ENCODE results near the gene SDK2. TPM values are rescaled to one million over a fixed set of nuclear protein-coding genes. Genes with fewer than 3 reads are reported as not detected.
A peak's percentile ranks its signal among the peaks of the same experiment; 100 is the strongest.

SDK2 gene
- total and polyA plus RNA-seq, 4 experiments from 2014 or later: 0.49 to 2.9 (median 2.2) TPM; not detected in 1

GRCh38 chr17:73513426-73513825, 130.8 kb downstream of the SDK2 start:
- Mint-ChIP-seq H3K9me3 (peaks cover 0 to 2% (median 0%) of the 10 kb centered on the region in 8 donors), H3K4me3 (no peak overlapping the region), H3K36me3 (no peaks in the 10 kb centered on the region), H3K27ac (no peak overlapping the region), H3K27me3 (peaks cover 0 to 2% of the 10 kb centered on the region in 2 donors), H3K4me1 (peaks cover 0 to 3% (median 0%) of the 10 kb centered on the region in 4 donors)
- no peaks in the 10 kb centered on the region for H3K27me3 ChIP-seq (ENCODE audit: insufficient read depth, low read length)
- H3K36me3 ChIP-seq (ENCODE audit: insufficient read depth, low read length): no peaks in the 10 kb centered on the region
- H3K4me3 ChIP-seq (ENCODE audit: low read length in 2 of 2): no peak overlapping the region
- DNase-seq: no peak
- no peaks in the 10 kb centered on the region for H3K9me3 ChIP-seq (ENCODE audit: control insufficient read depth in 1 of 2, low read length in 2 of 2)
- POLR2A ChIA-PET (ENCODE audit: partially characterized antibody): no interaction called here
- H3K4me1 ChIP-seq (ENCODE audit: insufficient read depth, low read length): no peaks in the 10 kb centered on the region
- intact Hi-C loops (cut with micrococcal nuclease): no loop called here
- H3K27ac ChIP-seq (ENCODE audit: low read depth, low read length): no peak overlapping the region
- CTCF ChIA-PET (ENCODE audit: partially characterized antibody): interaction anchor here (1.3 kb wide), 1 partner anchor 9 kb away, joined by 4 read pairs; no protein-coding TSS in a partner anchor

- Mint-ChIP-seq H3K27me3 (peaks cover 0 to 2% of the 10 kb centered on the region in 2 donors), H3K4me1 (peaks cover 0 to 3% (median 0%) of the 10 kb centered on the region in 4 donors), H3K27ac (peak overlapping the region in 1 of 7 donors; percentile 8), H3K36me3 (no peaks in the 10 kb centered on the region), H3K4me3 (no peak overlapping the region), H3K9me3 (peaks cover 0 to 2% (median 0%) of the 10 kb centered on the region in 8 donors)
- Histone ChIP-seq H3K4me3 (ENCODE audit: low read length in 2 of 2) (no peak overlapping the region), H3K27me3 (ENCODE audit: insufficient read depth, low read length) (no peaks in the 10 kb centered on the region), H3K36me3 (ENCODE audit: insufficient read depth, low read length) (no peaks in the 10 kb centered on the region), H3K4me1 (ENCODE audit: insufficient read depth, low read length) (no peaks in the 10 kb centered on the region), H3K9me3 (ENCODE audit: control insufficient read depth in 1 of 2, low read length in 2 of 2) (no peaks in the 10 kb centered on the region), H3K27ac (ENCODE audit: low read depth, low read length) (no peak overlapping the region)
- intact Hi-C loops (cut with micrococcal nuclease): no loop called here
- ChIA-PET POLR2A (ENCODE audit: partially characterized antibody) (no interaction called here), CTCF (ENCODE audit: partially characterized antibody) (no interaction called here)
- DNase-seq: no peak
Observed at GRCh38 chr17:73511719-73512115, 132.5 kb downstream of the SDK2 start.

DNA sequence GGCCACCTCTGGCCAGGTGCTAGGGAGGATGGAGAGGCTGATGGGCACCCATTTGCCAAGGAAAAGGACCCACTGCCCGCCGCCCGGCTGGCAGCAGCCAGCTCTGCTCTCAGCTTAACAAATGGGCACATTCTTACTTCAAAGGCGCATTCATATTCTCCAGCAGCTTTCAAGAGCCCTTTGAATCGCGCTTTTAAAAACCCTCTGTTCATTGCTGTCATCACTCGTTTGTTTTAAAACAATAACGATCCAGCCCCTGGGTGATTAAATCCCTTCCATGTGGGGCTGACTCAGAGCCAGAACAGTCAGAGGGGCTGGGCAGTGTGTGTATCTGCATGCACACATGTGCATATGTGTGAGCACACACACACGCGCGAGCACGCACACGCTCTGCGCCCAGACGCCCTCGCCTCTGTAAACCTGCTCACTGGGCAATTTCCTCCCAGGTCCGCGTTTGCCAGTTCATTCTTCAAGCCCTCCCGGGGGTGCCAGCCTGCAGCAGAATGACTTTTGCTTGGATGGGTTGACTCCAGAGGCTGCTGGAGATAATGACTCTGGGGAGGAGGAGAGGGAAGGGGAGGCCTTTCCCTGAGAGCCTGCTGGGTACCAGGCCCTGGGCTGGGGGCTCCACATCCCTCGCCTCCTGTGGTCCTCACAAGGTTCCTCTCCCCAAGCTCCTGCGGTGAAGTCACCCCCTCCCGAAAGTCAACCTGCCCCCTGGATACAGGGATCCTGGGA, 133.1 kb downstream of the SDK2 start:
- DNase-seq: no peak
- intact Hi-C loops (cut with micrococcal nuclease): no loop called here
- CTCF ChIA-PET (ENCODE audit: partially characterized antibody): no interaction called here
- Histone ChIP-seq H3K36me3 (ENCODE audit: insufficient read depth, low read length) (no peaks in the 10 kb centered on the region), H3K9me3 (ENCODE audit: control insufficient read depth in 1 of 2, low read length in 2 of 2) (no peaks in the 10 kb centered on the region), H3K4me1 (ENCODE audit: insufficient read depth, low read length) (no peaks in the 10 kb centered on the region), H3K4me3 (ENCODE audit: low read length in 2 of 2) (no peak overlapping the region), H3K27me3 (ENCODE audit: insufficient read depth, low read length) (no peaks in the 10 kb centered on the region), H3K27ac (ENCODE audit: low read depth, low read length) (no peak overlapping the region)
- Mint-ChIP-seq H3K27ac (no peak overlapping the region), H3K4me1 (peaks cover 0 to 3% (median 0%) of the 10 kb centered on the region in 4 donors), H3K27me3 (no peaks in the 10 kb centered on the region), H3K4me3 (no peak overlapping the region), H3K9me3 (no peaks in the 10 kb centered on the region), H3K36me3 (no peaks in the 10 kb centered on the region)
- POLR2A ChIA-PET (ENCODE audit: partially characterized antibody): no interaction called here

DNA sequence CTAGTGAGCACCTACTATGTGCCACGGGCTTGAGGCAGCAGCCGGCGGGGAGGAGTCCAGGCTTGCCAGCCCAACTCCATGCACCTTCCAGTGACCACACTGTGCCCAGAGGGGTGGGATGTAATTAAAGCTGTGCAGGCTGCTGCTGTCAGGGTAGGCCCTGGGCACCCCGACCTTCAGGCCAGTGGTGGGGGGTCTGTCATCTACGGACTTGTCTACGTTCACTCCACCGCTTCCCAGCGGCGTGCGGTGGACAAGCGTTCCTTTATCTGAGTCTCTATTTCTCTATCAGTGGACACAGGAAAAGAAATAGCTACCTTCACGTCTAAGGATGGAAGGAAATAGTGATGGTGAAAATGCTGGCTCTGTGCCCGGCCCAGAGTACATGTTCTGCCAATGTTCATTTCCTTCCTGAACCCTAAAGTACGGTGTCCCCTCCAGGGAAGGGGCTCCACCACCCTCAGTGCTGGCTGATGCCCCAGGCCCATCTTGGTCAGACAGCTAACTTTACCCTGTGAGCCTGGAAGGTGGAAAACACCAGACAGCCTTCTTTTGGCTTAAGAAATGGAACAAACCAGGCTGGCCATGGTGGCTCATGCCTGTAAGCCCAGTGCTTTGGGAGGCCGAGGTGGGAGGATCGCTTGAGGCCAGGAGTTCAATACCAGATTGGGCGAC, 135.2 kb downstream of the SDK2 start:
- Histone ChIP-seq H3K4me1 (ENCODE audit: insufficient read depth, low read length) (no peaks in the 10 kb centered on the region), H3K27ac (ENCODE audit: low read depth, low read length) (no peak overlapping the region), H3K9me3 (ENCODE audit: control insufficient read depth in 1 of 2, low read length in 2 of 2) (no peaks in the 10 kb centered on the region), H3K4me3 (ENCODE audit: low read length in 2 of 2) (no peak overlapping the region), H3K36me3 (ENCODE audit: insufficient read depth, low read length) (no peaks in the 10 kb centered on the region), H3K27me3 (ENCODE audit: insufficient read depth, low read length) (no peaks in the 10 kb centered on the region)
- H3K27me3 Mint-ChIP-seq: peaks cover 0 to under 1% of the 10 kb centered on the region in 2 donors
- no peaks in the 10 kb centered on the region for H3K36me3 Mint-ChIP-seq
- no peak for DNase-seq
- intact Hi-C loops (cut with micrococcal nuclease): no loop called here
- ChIA-PET POLR2A (ENCODE audit: partially characterized antibody) (no interaction called here), CTCF (ENCODE audit: partially characterized antibody) (interaction anchor here (1.2 kb wide), 1 partner anchor 137 kb away, joined by 4 read pairs; no protein-coding TSS in a partner anchor)
- peaks cover 0 to 3% (median under 1%) of the 10 kb centered on the region in 4 donors for H3K4me1 Mint-ChIP-seq
- H3K4me3 Mint-ChIP-seq: no peak overlapping the region
- no peak overlapping the region for H3K27ac Mint-ChIP-seq
- H3K9me3 Mint-ChIP-seq: no peaks in the 10 kb centered on the region

GRCh38 chr17:73508057-73508930, 136.0 kb downstream of the SDK2 start:
- no peak overlapping the region for H3K27ac Mint-ChIP-seq
- Histone ChIP-seq H3K4me3 (ENCODE audit: low read length in 2 of 2) (no peak overlapping the region), H3K36me3 (ENCODE audit: insufficient read depth, low read length) (no peaks in the 10 kb centered on the region), H3K9me3 (ENCODE audit: control insufficient read depth in 1 of 2, low read length in 2 of 2) (no peaks in the 10 kb centered on the region), H3K27me3 (ENCODE audit: insufficient read depth, low read length) (no peaks in the 10 kb centered on the region), H3K4me1 (ENCODE audit: insufficient read depth, low read length) (no peaks in the 10 kb centered on the region), H3K27ac (ENCODE audit: low read depth, low read length) (no peak overlapping the region)
- POLR2A ChIA-PET (ENCODE audit: partially characterized antibody): no interaction called here
- H3K36me3 Mint-ChIP-seq: no peaks in the 10 kb centered on the region
- no peak overlapping the region for H3K4me3 Mint-ChIP-seq
- no peak for DNase-seq
- peaks cover 0 to 3% (median 1%) of the 10 kb centered on the region in 4 donors for H3K4me1 Mint-ChIP-seq
- intact Hi-C loops (cut with micrococcal nuclease): no loop called here
- H3K9me3 Mint-ChIP-seq: no peaks in the 10 kb centered on the region
- peaks cover 2% of the 10 kb centered on the region in 2 donors for H3K27me3 Mint-ChIP-seq
- CTCF ChIA-PET (ENCODE audit: partially characterized antibody): interaction anchor here (1.2 kb wide), 1 partner anchor 137 kb away, joined by 4 read pairs; no protein-coding TSS in a partner anchor

DNA sequence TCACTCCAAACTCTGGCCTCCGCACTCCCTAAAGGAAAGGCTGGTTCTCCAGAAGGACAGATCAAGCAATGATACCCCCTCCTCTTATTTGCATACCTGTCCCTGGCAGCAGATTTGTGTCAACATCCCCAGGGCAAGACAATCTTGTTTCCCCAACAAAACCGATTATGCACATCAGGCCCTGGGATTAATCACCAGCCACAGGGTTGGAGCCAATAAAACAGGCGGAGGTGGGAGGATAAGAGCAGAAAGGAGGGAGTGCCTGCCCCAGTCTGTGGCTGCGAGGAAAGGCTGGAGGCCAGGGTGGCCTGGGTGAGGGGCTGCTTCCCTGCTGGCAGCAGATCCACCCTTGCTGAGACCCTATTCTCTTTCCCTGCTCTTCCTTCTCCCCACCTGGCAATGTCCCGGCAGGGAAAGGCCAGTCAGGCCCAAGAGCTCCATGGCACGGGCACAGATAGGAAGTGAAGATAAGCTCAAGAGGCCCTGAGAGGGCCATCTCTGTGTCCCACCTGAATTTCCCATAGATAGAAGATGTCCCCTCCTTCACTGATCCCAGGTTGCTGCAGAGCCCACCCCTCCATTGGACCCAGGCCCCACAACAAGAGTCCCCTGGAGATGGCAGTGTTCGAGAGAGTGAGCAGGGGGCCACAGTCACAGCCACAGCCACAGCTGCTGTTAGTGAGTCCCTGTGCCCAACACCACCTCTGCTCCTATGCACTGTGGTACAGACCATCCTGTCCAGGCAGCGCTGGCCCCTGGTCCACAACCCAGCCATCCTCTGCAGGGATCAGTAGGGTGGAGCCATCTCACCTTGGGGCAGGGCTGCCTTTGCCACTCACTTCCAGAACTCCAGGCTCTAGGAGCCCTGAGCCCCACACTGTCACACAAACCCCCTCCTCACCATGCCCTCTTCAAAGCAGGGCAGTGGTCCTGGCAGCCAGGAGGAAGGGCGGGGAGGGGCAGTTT, 137.5 kb downstream of the SDK2 start:
- no peaks in the 10 kb centered on the region for H3K36me3 Mint-ChIP-seq
- intact Hi-C loops (cut with micrococcal nuclease): no loop called here
- POLR2A ChIA-PET (ENCODE audit: partially characterized antibody): no interaction called here

More for the DNA sequence above, 137.5 kb downstream of the SDK2 start:
- Mint-ChIP-seq H3K4me3 (no peak overlapping the region), H3K27ac (no peak overlapping the region), H3K9me3 (no peaks in the 10 kb centered on the region), H3K4me1 (peaks cover 0 to 4% (median 2%) of the 10 kb centered on the region in 4 donors), H3K27me3 (peaks cover 2% of the 10 kb centered on the region in 2 donors)
- no peaks in the 10 kb centered on the region for H3K4me1 ChIP-seq (ENCODE audit: insufficient read depth, low read length)
- no peaks in the 10 kb centered on the region for H3K27me3 ChIP-seq (ENCODE audit: insufficient read depth, low read length)
- H3K9me3 ChIP-seq (ENCODE audit: control insufficient read depth in 1 of 2, low read length in 2 of 2): no peaks in the 10 kb centered on the region
- CTCF ChIA-PET (ENCODE audit: partially characterized antibody): no interaction called here
- H3K36me3 ChIP-seq (ENCODE audit: insufficient read depth, low read length): no peaks in the 10 kb centered on the region
- no peak for DNase-seq
- H3K4me3 ChIP-seq (ENCODE audit: low read length in 2 of 2): no peak overlapping the region
- H3K27ac ChIP-seq (ENCODE audit: low read depth, low read length): no peak overlapping the region
